HCT116 (cell line): ENCODE measurements around the gene AUTS2. TPM values are rescaled to one million over a fixed set of nuclear protein-coding genes. Genes with fewer than 3 reads are reported as not detected.

ENCODE experiments used
- ATAC-seq: fragments of 200-7000 bp; cut with Tn5 transposase; 2 replicates; pipeline ENCODE4 v1.9.1; 2020; ENCODE audit warnings: mild to moderate bottlenecking, moderate library complexity
- BruUV-seq: library from RNA; stranded (reverse); fragments of 400-500 nt; replicated peaks from 2 replicates; lab custom pipeline; 2021; lab: Mats Ljungman, UMichigan
- CTCF ChIA-PET: fragments of 300-600 bp; sonication (Branson Sonifier 250); formaldehyde crosslinking; loops from one replicate; lab custom pipeline; 2021; ENCODE audit warnings: antibody characterized with exemption; lab: Charles Lee
- POLR2A ChIA-PET: fragments of 300-600, 350-600 bp; sonication (Branson Sonifier 250); formaldehyde crosslinking; loops from one replicate; lab custom pipeline; 2021; ENCODE audit warnings: antibody characterized with exemption; lab: Charles Lee
- RAD21 ChIA-PET, 2 experiments: fragments of 300-600 bp; sonication (Branson Sonifier 250); formaldehyde crosslinking; loops; one replicate each; lab custom pipeline; 2023; ENCODE audit warnings: low total read pairs in 2 of 2; ENCODE audit not compliant: uncharacterized antibody in 2 of 2, unreplicated experiment in 2 of 2, low non-redundant PET in 1 of 2; lab: Charles Lee
- DNase-seq: peaks from one replicate; pipeline ENCODE4 v3.0.0-alpha.2; 2010; ENCODE audit warnings: low read depth, low spot score
- H2AFZ ChIP-seq: fragments of 200-600 bp; shearing (Covaris generic), sonication (generic); 2 replicates; pipeline ENCODE4 v1.6.1; 2017; ENCODE audit warnings: low read depth, mixed run types, mixed read lengths, antibody characterized with exemption, low read length; ENCODE audit not compliant: poor library complexity, severe bottlenecking
- H3K27ac ChIP-seq: 2 replicates; pipeline ENCODE4 v1.5.1; 2012; ENCODE audit warnings: low read depth, low read length
- H3K27me3 ChIP-seq: fragments of 200-600 bp; sonication (generic); 2 replicates; pipeline ENCODE4 v1.6.1; 2016; ENCODE audit warnings: mixed run types, low read length, mixed read lengths; ENCODE audit not compliant: insufficient read depth
- H3K36me3 ChIP-seq, 2 experiments: fragments of 200-500 bp in 1 of 2; fragments of 200-600 bp in 1 of 2; sonication (Bioruptor generic) in 1 of 2; sonication (generic) in 1 of 2; 2 replicates each; pipeline versions ENCODE4 v1.5.1 to v1.6.1; 2014 to 2016; ENCODE audit warnings: low read length in 2 of 2, inconsistent platforms in 1 of 2, mixed read lengths in 1 of 2, mixed run types in 1 of 2; ENCODE audit not compliant: insufficient read depth in 2 of 2, control insufficient read depth in 1 of 2
- H3K4me1 ChIP-seq, 2 experiments: fragments of 200-600 bp in 1 of 2; sonication (generic) in 1 of 2; 2 replicates each; pipeline versions ENCODE4 v1.5.1 to v1.6.1; 2012 to 2017; ENCODE audit warnings: low read length in 2 of 2, inconsistent platforms in 1 of 2, mild to moderate bottlenecking in 1 of 2, mixed read lengths in 1 of 2, mixed run types in 1 of 2, moderate library complexity in 1 of 2; ENCODE audit not compliant: insufficient read depth in 2 of 2, control insufficient read depth in 1 of 2
- H3K4me2 ChIP-seq: fragments of 200-600 bp; sonication (generic); 2 replicates; pipeline ENCODE4 v1.6.1; 2017; ENCODE audit warnings: mixed run types, low read length, mixed read lengths
- H3K4me3 ChIP-seq, 2 experiments: fragments of 200-600 bp in 1 of 2; sonication (generic) in 1 of 2; replicated peaks in 1 of 2; 2 replicates each; pipeline ENCODE4 v1.5.1; 2011 to 2016; ENCODE audit warnings: low read length in 2 of 2, control low read depth in 1 of 2, low read depth in 1 of 2, mild to moderate bottlenecking in 1 of 2, mixed read lengths in 1 of 2, mixed run types in 1 of 2
- H3K79me2 ChIP-seq: fragments of 200-600 bp; sonication (generic); 2 replicates; pipeline ENCODE4 v1.6.1; 2017; ENCODE audit warnings: mild to moderate bottlenecking, mixed run types, low read length, moderate library complexity, mixed read lengths; ENCODE audit not compliant: insufficient read depth
- H3K9ac ChIP-seq: fragments of 200-600 bp; sonication (generic); 2 replicates; pipeline ENCODE4 v1.6.1; 2016; ENCODE audit warnings: low read length, mixed read lengths
- H3K9me2 ChIP-seq: fragments of 200-600 bp; sonication (generic), shearing (Covaris generic); 2 replicates; pipeline ENCODE4 v1.6.1; 2017; ENCODE audit warnings: mixed run types, mild to moderate bottlenecking, moderate library complexity; ENCODE audit not compliant: insufficient read depth
- H3K9me3 ChIP-seq, 2 experiments: fragments of 200-500 bp in 1 of 2; fragments of 200-600 bp in 1 of 2; sonication (Bioruptor generic) in 1 of 2; sonication (generic) in 1 of 2; 2 replicates each; pipeline ENCODE4 v1.6.1; 2014 to 2017; ENCODE audit warnings: low read length in 2 of 2, mixed read lengths in 2 of 2, inconsistent platforms in 1 of 2, low read depth in 1 of 2, mild to moderate bottlenecking in 1 of 2, mixed run types in 1 of 2, moderate library complexity in 1 of 2; ENCODE audit not compliant: control insufficient read depth in 1 of 2, insufficient read depth in 1 of 2
- H4K20me1 ChIP-seq: fragments of 200-600 bp; sonication (generic), shearing (Covaris generic); 2 replicates; pipeline ENCODE4 v1.6.1; 2017; ENCODE audit warnings: mixed run types, mild to moderate bottlenecking, moderate library complexity; ENCODE audit not compliant: insufficient read depth
- CEBPB ChIP-seq: IDR thresholded peaks from 2 replicates; pipeline ENCODE4 v1.6.1; 2012; ENCODE audit warnings: low read depth
- ELF1 ChIP-seq: IDR thresholded peaks from 2 replicates; pipeline ENCODE4 v1.6.1; 2012; ENCODE audit warnings: low read depth, borderline replicate concordance
- EZH2 ChIP-seq: fragments of 200-600 bp; sonication (generic); IDR thresholded peaks from 2 replicates; pipeline ENCODE4 v1.6.1; 2017; ENCODE audit warnings: antibody characterized with exemption, mixed run types
- EZH2phosphoT487 ChIP-seq: fragments of 200-600 bp; IDR thresholded peaks from 2 replicates; pipeline ENCODE4 v1.6.1; 2018; ENCODE audit warnings: antibody characterized with exemption, borderline replicate concordance
- JUND ChIP-seq: IDR thresholded peaks from 2 replicates; pipeline ENCODE4 v1.6.1; 2012
- POLR2A ChIP-seq: IDR thresholded peaks from 2 replicates; pipeline ENCODE4 v1.7.0; 2011; ENCODE audit warnings: borderline replicate concordance; ENCODE audit not compliant: insufficient read depth, insufficient read length; ENCODE audit errors: extremely low read depth
- POLR2AphosphoS5 ChIP-seq: IDR thresholded peaks from 2 replicates; pipeline ENCODE4 v1.6.1; 2011; ENCODE audit warnings: mild to moderate bottlenecking, low read depth, low read length, moderate library complexity
- SIN3A ChIP-seq: IDR thresholded peaks from 2 replicates; pipeline ENCODE4 v1.6.1; 2012; ENCODE audit warnings: low read depth
- SRF ChIP-seq: IDR thresholded peaks from 2 replicates; pipeline ENCODE4 v1.6.1; 2012; ENCODE audit warnings: low read depth
- TCF7L2 ChIP-seq: IDR thresholded peaks from 2 replicates; pipeline ENCODE4 v1.7.0; 2011; ENCODE audit warnings: borderline replicate concordance, inconsistent platforms; ENCODE audit not compliant: insufficient read depth, insufficient read length; ENCODE audit errors: extremely low read depth
- YY1 ChIP-seq: IDR thresholded peaks from 2 replicates; pipeline ENCODE4 v1.6.1; 2011; ENCODE audit warnings: low read length, low read depth, moderate library complexity, mild to moderate bottlenecking; ENCODE audit not compliant: insufficient replicate concordance; ENCODE audit errors: extremely low read depth
- intact Hi-C: fragments of 100-400 bp; cut with micrococcal nuclease; formaldehyde crosslinking; loops from 2 replicates; pipeline ENCODE4 v1.10.0; 2022
- total RNA-seq: library from RNA; stranded (reverse); gene quantifications from one replicate; pipeline ENCODE4 v1.2.1, GENCODE V29; 2021; ENCODE audit not compliant: unreplicated experiment
- TF ChIP-seq, protein P1 (sequence below), 3 experiments: fragments of 200-600 bp in 1 of 3; sonication (generic) in 1 of 3; IDR thresholded peaks in 2 of 3; conservative IDR thresholded peaks in 1 of 3; 2 replicates each; pipeline ENCODE4 v1.5.1; 2012 to 2017; ENCODE audit warnings: low read depth in 2 of 3, low read length in 2 of 3, antibody characterized with exemption in 1 of 3, borderline replicate concordance in 1 of 3, control low read depth in 1 of 3, mild to moderate bottlenecking in 1 of 3, mixed read lengths in 1 of 3, mixed run types in 1 of 3, moderate library complexity in 1 of 3; ENCODE audit not compliant: insufficient read depth in 1 of 3
- TF ChIP-seq, protein P2 (sequence below): IDR thresholded peaks from 2 replicates; pipeline ENCODE4 v1.6.1; 2012

AUTS2 gene
- total RNA-seq, 1 experiment from 2014 or later: 0.93 TPM

DNA sequence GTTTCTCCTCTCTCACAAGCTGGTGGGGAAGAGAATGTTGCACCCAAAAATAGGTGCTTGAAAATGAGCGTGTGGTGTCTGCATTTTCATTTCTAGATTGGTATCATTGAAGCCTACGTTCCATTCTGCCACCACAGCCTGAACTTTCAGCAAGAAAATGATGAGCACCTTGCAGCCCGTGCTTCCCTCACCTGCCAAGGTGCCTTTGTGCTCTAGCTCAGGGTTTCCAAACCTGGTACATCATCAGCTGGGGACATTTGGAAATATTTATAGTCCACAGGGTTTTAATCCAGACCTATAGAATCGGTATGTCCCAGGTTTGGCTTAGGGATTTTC is 701.2 kb downstream of the AUTS2 start:
- H3K9me2 ChIP-seq: no peaks in the 10 kb centered on the region
- H3K4me1 ChIP-seq: no peaks in the 10 kb centered on the region
- no peaks in the 10 kb centered on the region for H4K20me1 ChIP-seq
- no peak overlapping the region for H3K9ac ChIP-seq
- CTCF ChIA-PET: no interaction called here
- intact Hi-C loops: no loop called here
- ATAC-seq (no peak), DNase-seq (no peak)
- no peak overlapping the region for H3K27ac ChIP-seq
- peaks cover 4 to 26% of the 10 kb centered on the region in 2 experiments; a peak in 2 of 4 replicates for H3K9me3 ChIP-seq
- no peaks in the 10 kb centered on the region for H3K79me2 ChIP-seq
- no peaks in the 10 kb centered on the region for H3K27me3 ChIP-seq
- RAD21 ChIA-PET: no interaction called here
- no peak overlapping the region for H3K4me2 ChIP-seq
- H2AFZ ChIP-seq: no peak overlapping the region
- H3K4me3 ChIP-seq: no peak overlapping the region
- H3K36me3 ChIP-seq: no peaks in the 10 kb centered on the region
- TF ChIP-seq, protein P1, sequence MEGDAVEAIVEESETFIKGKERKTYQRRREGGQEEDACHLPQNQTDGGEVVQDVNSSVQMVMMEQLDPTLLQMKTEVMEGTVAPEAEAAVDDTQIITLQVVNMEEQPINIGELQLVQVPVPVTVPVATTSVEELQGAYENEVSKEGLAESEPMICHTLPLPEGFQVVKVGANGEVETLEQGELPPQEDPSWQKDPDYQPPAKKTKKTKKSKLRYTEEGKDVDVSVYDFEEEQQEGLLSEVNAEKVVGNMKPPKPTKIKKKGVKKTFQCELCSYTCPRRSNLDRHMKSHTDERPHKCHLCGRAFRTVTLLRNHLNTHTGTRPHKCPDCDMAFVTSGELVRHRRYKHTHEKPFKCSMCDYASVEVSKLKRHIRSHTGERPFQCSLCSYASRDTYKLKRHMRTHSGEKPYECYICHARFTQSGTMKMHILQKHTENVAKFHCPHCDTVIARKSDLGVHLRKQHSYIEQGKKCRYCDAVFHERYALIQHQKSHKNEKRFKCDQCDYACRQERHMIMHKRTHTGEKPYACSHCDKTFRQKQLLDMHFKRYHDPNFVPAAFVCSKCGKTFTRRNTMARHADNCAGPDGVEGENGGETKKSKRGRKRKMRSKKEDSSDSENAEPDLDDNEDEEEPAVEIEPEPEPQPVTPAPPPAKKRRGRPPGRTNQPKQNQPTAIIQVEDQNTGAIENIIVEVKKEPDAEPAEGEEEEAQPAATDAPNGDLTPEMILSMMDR (IDR thresholded peaks at IDR 0.05 in 2 of 3, conservative IDR thresholded peaks at IDR 0.05 in 1 of 3; ENCODE audit: borderline replicate concordance in 1 of 3, insufficient read depth in 1 of 3, low read depth in 2 of 3, low read length in 2 of 3): no peak
- no peak for TF ChIP-seq EZH2phosphoT487
- no peak for TF ChIP-seq YY1
- no peak for TF ChIP-seq JUND
- TF ChIP-seq POLR2AphosphoS5: no peak
- TF ChIP-seq, protein P2, sequence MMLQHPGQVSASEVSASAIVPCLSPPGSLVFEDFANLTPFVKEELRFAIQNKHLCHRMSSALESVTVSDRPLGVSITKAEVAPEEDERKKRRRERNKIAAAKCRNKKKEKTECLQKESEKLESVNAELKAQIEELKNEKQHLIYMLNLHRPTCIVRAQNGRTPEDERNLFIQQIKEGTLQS: no peak
- no peak for TF ChIP-seq SIN3A
- TF ChIP-seq EZH2: no peak
- TF ChIP-seq POLR2A: no peak
- no peak for TF ChIP-seq SRF
- no peak for TF ChIP-seq TCF7L2
- TF ChIP-seq CEBPB: no peak
- TF ChIP-seq ELF1: no peak
- BruUV-seq: no TSS peak
- POLR2A ChIA-PET: no interaction called here
